Esophagus squamous epithelium (tissue), 5 donors: Measurements from ENCODE around the gene MOV10L1. TPM values are rescaled to one million over a fixed set of nuclear protein-coding genes. Genes with fewer than 3 reads are reported as not detected.

Experiments
- DNase-seq: peaks from one replicate; lab custom pipeline; 2025; lab: John Stamatoyannopoulos, UW
- H3K27ac ChIP-seq, 4 donors: fragments of 200-600 bp; sonication (generic); one replicate each; pipeline ENCODE4 v1.5.1; 2016 to 2019; ENCODE audit warnings: mild to moderate bottlenecking in 1 of 4
- H3K27me3 ChIP-seq, 4 donors: fragments of 200-600 bp; sonication (generic); 1 replicate in 3 of 4; 2 replicates in 1 of 4; pipeline versions ENCODE4 v1.5.1 to v1.6.0; 2017 to 2021; ENCODE audit warnings: antibody characterized with exemption in 1 of 4
- H3K36me3 ChIP-seq, 3 donors: fragments of 200-600 bp; sonication (generic); one replicate each; pipeline ENCODE4 v1.5.1; 2016 to 2019
- H3K4me1 ChIP-seq, 3 donors: fragments of 200-600 bp; sonication (generic); one replicate each; pipeline ENCODE4 v1.5.1; 2017 to 2019
- H3K4me3 ChIP-seq, 4 donors: fragments of 200-600 bp; sonication (generic); 1 replicate in 3 of 4; 2 replicates in 1 of 4; pipeline ENCODE4 v1.5.1; 2016 to 2019; ENCODE audit warnings: mild to moderate bottlenecking in 2 of 4, moderate library complexity in 1 of 4
- H3K9me3 ChIP-seq, 3 donors: fragments of 200-600 bp; sonication (generic); one replicate each; pipeline ENCODE4 v1.5.1; 2016 to 2019
- CTCF ChIP-seq, 6 experiments: fragments of 450-650 bp in 4 of 6; fragments of 200-600 bp in 2 of 6; sonication (generic) in 2 of 6; IDR thresholded peaks; one replicate each; pipeline ENCODE4 v1.5.1; 2016 to 2019; ENCODE audit warnings: antibody characterized with exemption in 6 of 6, mild to moderate bottlenecking in 4 of 6, moderate library complexity in 4 of 6
- POLR2A ChIP-seq, 4 donors: fragments of 450-650 bp; IDR thresholded peaks; one replicate each; pipeline ENCODE4 v1.6.1; 2017; ENCODE audit warnings: antibody characterized with exemption in 4 of 4, mild to moderate bottlenecking in 4 of 4, moderate library complexity in 3 of 4
- WGBS, 2 donors: methylation state at CpG; one replicate each; pipeline ENCODE4 v1.1.5; 2018; 5-methylcytosine and 5-hydroxymethylcytosine counted together
- intact Hi-C: fragments of 100-400 bp; cut with DNase I; formaldehyde crosslinking; loops from one replicate; pipeline ENCODE4 v1.15.0; 2022
- total RNA-seq, 4 donors: library from RNA; depleted of rRNA; stranded (reverse); fragments of >200 nt; gene quantifications; one replicate each; pipeline ENCODE4 v1.1.0, GENCODE V29; 2016
- donor health status: DM: yes; HTN: yes; CAD: no.

The MOV10L1 gene
- total RNA-seq, 4 donors from 2014 or later, result 0.06 to 0.57 (median 0.13) TPM; not detected in 1

- no peaks in the 10 kb centered on the region for H3K9me3 ChIP-seq
- H3K36me3 ChIP-seq, result no peaks in the 10 kb centered on the region
- no peak overlapping the region for H3K4me3 ChIP-seq
- peaks cover 0 to 18% (median 0%) of the 10 kb centered on the region in 3 donors for H3K4me1 ChIP-seq
- H3K27ac ChIP-seq, result peak overlapping the region in 1 of 4 donors; percentile 13
- no peak for DNase-seq
- no peak for TF ChIP-seq CTCF (IDR thresholded peaks at IDR 0.05)
- no peak for TF ChIP-seq POLR2A (IDR thresholded peaks at IDR 0.05)
- intact Hi-C loops, result no loop called here
- WGBS, 2 donors, result 37 to 58% methylated on average over 11 of the region's 11 CpGs
- H3K27me3 ChIP-seq, result peaks cover 0 to 30% (median 0%) of the 10 kb centered on the region in 4 donors
Measured at GRCh38 chr22:50141891-50142363, 52.1 kb downstream of the MOV10L1 start.

GRCh38 chr22:50143096-50143495 lies 53.3 kb downstream of the MOV10L1 start:
- WGBS, 2 donors, result 56 to 84% methylated on average over 5 to 7 of the region's 7 CpGs
- H3K4me1 ChIP-seq, result peaks cover 0 to 19% (median 0%) of the 10 kb centered on the region in 3 donors
- no peaks in the 10 kb centered on the region for H3K9me3 ChIP-seq
- H3K4me3 ChIP-seq, result no peak overlapping the region
- peak overlapping the region in 1 of 4 donors; percentile 17 for H3K27ac ChIP-seq
- no peaks in the 10 kb centered on the region for H3K36me3 ChIP-seq
- no peak for DNase-seq
- TF ChIP-seq POLR2A (IDR thresholded peaks at IDR 0.05) (no peak), CTCF (IDR thresholded peaks at IDR 0.05) (no peak)
- H3K27me3 ChIP-seq, result peaks cover 0 to 30% (median 0%) of the 10 kb centered on the region in 4 donors
- intact Hi-C loops, result no loop called here

GRCh38 chr22:50144005-50144614 lies 54.3 kb downstream of the MOV10L1 start:
- DNase-seq, result no peak
- TF ChIP-seq POLR2A (IDR thresholded peaks at IDR 0.05), result no peak
- no peak for TF ChIP-seq CTCF (IDR thresholded peaks at IDR 0.05)
- Histone ChIP-seq H3K9me3 (no peaks in the 10 kb centered on the region), H3K36me3 (no peaks in the 10 kb centered on the region), H3K27ac (no peak overlapping the region), H3K4me3 (no peak overlapping the region), H3K4me1 (peaks cover 0 to 19% (median 0%) of the 10 kb centered on the region in 3 donors), H3K27me3 (peaks cover 0 to 30% (median 0%) of the 10 kb centered on the region in 4 donors)
- intact Hi-C loops, result no loop called here
- 88% methylated on average over 7 to 11 of the region's 18 CpGs for WGBS, 2 donors

- no peak for DNase-seq
- no peak overlapping the region for H3K27ac ChIP-seq
- H3K4me1 ChIP-seq, result peaks cover 0 to 10% (median 0%) of the 10 kb centered on the region in 3 donors
- 67 to 73% methylated on average over 19 to 21 of the region's 25 CpGs for WGBS, 2 donors
- no peaks in the 10 kb centered on the region for H3K9me3 ChIP-seq
- no peak overlapping the region for H3K4me3 ChIP-seq
- TF ChIP-seq POLR2A (IDR thresholded peaks at IDR 0.05), result no peak
- TF ChIP-seq CTCF (IDR thresholded peaks at IDR 0.05), result no peak
- no peaks in the 10 kb centered on the region for H3K36me3 ChIP-seq
- H3K27me3 ChIP-seq, result peaks cover 0 to 38% (median 0%) of the 10 kb centered on the region in 4 donors
- intact Hi-C loops, result no loop called here
Measured at GRCh38 chr22:50145721-50146438, 56.1 kb downstream of the MOV10L1 start.
